ENCODE measurements around the gene MCC. TPM values are rescaled to one million over a fixed set of nuclear protein-coding genes. Genes with fewer than 3 reads are reported as not detected.

MCC gene
- total and polyA plus RNA-seq, 2 of the 4 experiments (the other 2 are of a cell fraction): 5.0 to 20.6 TPM

DNA sequence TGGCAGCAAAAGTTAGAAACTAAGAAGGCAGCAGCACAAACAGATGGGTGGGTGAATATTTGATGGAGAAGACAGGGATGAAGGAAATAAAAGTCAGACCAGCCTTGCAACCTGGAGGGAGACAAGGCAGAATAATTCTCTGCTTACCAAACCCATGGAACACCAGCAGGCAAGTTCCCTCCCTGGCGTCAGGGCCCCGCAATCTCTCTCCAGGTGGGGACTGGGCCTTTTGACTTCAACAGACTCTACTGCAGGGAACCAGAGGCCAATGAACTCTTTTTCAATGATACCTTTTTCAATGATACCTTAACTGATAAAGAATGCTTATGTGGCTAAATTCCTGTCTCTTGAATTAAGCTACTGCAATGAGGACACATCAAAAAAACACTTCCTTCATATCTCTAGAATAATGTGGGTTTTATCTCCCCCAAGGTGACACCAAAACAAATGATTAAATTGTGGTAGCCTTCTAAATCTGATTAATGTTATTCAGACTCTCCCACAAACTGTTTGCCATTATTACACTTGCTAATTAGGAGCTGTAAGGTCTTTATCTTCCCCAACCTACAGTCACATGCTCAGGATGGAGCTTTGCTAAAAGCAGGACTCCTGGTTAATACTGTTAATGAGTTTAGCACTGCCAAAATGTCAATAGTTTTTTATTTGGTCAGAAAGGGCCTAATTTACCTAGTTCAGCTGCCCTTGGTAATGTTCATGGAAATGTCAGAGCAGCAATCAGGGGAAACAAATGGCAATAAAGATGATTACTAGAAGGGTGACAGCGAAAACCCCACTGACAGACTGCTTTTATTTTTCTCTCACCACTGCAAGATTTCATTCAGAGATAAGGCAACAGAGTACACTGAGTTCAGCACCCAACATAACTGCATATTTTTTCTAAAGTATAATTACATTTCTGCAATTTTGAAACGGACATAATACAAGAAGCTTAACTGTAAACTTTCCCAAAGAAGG, 218.9 kb downstream of the MCC start:
- intact Hi-C loops (cut with micrococcal nuclease): no loop called here
- dilution Hi-C loops (cut with HindIII; ENCODE audit: low sequenced_read_pairs, unreplicated experiment): no loop called here
- Histone ChIP-seq H3K18ac (ENCODE audit: low read depth, low read length) (no peak overlapping the region; the same call in 1 of the 2 replicates), H2BK15ac (ENCODE audit: low read depth, low read length) (no peak overlapping the region), H3K36me3 (ENCODE audit: control insufficient read depth, insufficient read depth, low read length) (no peaks in the 10 kb centered on the region), H4K5ac (ENCODE audit: low read depth, low read length) (no peak overlapping the region), H4K8ac (ENCODE audit: low read depth in 2 of 2, low read length in 2 of 2) (no peak overlapping the region), H3K27ac (ENCODE audit: insufficient read depth, low read length) (no peak overlapping the region), H3K23ac (ENCODE audit: low read depth, low read length) (no peak overlapping the region), H3K56ac (ENCODE audit: extremely low read depth, insufficient read depth, low read length) (no peak overlapping the region), H3K27me3 (ENCODE audit: control insufficient read depth, insufficient read depth, low read length) (no peaks in the 10 kb centered on the region), H2AK5ac (ENCODE audit: low read depth, low read length) (no peak overlapping the region), H2BK120ac (ENCODE audit: low read depth, low read length) (no peak overlapping the region), H3K9me1 (ENCODE audit: insufficient read depth, low read length) (no peaks in the 10 kb centered on the region), H2BK5ac (ENCODE audit: low read depth, low read length, poor library complexity, severe bottlenecking) (no peak overlapping the region), H3K4me1 (ENCODE audit: control insufficient read depth, insufficient read depth, low read length) (peaks cover 12% of the 10 kb centered on the region), H2AFZ (replicated peaks; ENCODE audit: low read length, poor library complexity) (no peak overlapping the region), H3K14ac (replicated peaks; ENCODE audit: low read depth, low read length) (no peak overlapping the region), H3K79me1 (ENCODE audit: low read depth in 1 of 2, low read length in 2 of 2) (peaks cover 21 to 63% of the 10 kb centered on the region in 2 experiments), H3K9ac (ENCODE audit: low read depth, low read length) (no peak overlapping the region), H2AK9ac (replicated peaks; ENCODE audit: low read depth, low read length, poor library complexity) (no peak overlapping the region), H3K4me2 (ENCODE audit: low read depth, low read length) (no peak overlapping the region), H2BK20ac (ENCODE audit: low read depth, low read length) (no peak overlapping the region), H3K9me3 (ENCODE audit: control insufficient read depth, insufficient read depth, low read length) (no peaks in the 10 kb centered on the region), H4K20me1 (ENCODE audit: insufficient read depth, low read length) (peaks cover 3% of the 10 kb centered on the region; the same call in 1 of the 2 replicates), H3K4me3 (ENCODE audit: insufficient read depth, low read depth, low read length) (no peak overlapping the region), H3K4ac (ENCODE audit: low read depth, low read length) (peak overlapping the region; percentile 4; the same call in 1 of the 2 replicates), H4K91ac (ENCODE audit: insufficient read depth, low read depth, low read length) (no peak overlapping the region)
- in situ Hi-C loops (cut with MboI; ENCODE audit: low sequenced_read_pairs): no loop called here
- ChIA-PET POLR2A (ENCODE audit: unreplicated experiment) (interaction anchor here (0.5 kb wide), 1 partner anchor 103 kb away, joined by 3 read pairs; no protein-coding TSS in a partner anchor), CTCF (no interaction called here)
- no TSS peak for BruUV-seq (replicated peaks)
- no peak for DNase-seq
- no peak for ATAC-seq (ENCODE audit: low read depth)
- WGBS, 2 experiments (ENCODE audit: extremely low coverage in 2 of 2, insufficient read length in 1 of 2): no CpG with 5 or more reads among the region's 4 CpGs
- TF ChIP-seq BHLHE40 (IDR thresholded peaks at IDR 0.05; ENCODE audit: low read depth, low read length) (no peak), MAFK (IDR thresholded peaks at IDR 0.05; ENCODE audit: low read depth, low read length) (0 out of 2 replicates have a peak, but pooled peaks have one; percentile 17)
